GM21423 (cell line): Measurements from ENCODE around the gene SLC43A3.

Experiments
- ATAC-seq: cut with Tn5 transposase; IDR thresholded peaks from one replicate; pipeline ENCODE4 v1.9.1; 2021; ENCODE audit warnings: mild to moderate bottlenecking, moderate library complexity; ENCODE audit not compliant: unreplicated experiment

Gene SLC43A3

DNA sequence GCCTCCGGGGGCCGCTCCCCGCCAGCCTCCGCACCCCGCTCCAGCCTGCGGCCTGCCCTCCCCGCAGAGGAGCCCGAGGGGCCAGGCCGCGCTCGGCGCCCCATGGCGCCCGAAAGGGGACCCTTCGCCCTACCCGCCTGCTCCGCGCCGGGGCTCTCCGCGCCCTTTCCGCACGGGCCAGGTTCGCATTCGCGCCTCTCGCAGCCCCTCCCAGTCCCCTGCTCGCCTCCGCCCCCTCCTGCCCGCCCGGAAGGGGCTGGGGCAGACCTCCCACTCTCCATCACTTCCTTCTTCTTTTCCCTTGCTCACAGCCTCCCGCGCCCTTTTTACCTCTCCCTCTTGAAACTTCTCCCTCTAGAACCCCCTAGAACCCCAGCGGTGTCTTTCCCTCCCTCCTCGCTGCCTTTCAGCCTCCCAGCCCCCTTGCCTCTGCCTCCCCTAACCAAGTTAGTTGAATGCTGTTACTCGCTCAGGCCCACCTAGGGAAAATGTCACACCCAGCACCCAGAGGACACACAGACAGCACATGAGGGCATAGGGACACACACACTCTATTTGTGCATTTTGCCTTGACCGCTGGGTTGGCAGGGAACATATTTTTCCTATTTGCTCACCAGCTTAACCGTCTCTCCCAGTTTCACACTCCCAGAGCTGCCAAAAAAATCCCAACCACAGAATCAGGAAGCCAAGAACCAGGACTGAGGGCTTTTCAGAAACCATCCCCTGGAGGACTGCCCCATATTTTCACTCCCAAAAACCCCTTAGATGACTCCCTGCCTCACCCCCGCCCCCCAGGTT is at the start of gene SLC43A3:
SLC43A3 (minus strand) TSS at position 193 of the 798 bp plus-strand sequence. CDS start 949 bp downstream, outside the sequence.
- ATAC-seq = peak; percentile 55

DNA sequence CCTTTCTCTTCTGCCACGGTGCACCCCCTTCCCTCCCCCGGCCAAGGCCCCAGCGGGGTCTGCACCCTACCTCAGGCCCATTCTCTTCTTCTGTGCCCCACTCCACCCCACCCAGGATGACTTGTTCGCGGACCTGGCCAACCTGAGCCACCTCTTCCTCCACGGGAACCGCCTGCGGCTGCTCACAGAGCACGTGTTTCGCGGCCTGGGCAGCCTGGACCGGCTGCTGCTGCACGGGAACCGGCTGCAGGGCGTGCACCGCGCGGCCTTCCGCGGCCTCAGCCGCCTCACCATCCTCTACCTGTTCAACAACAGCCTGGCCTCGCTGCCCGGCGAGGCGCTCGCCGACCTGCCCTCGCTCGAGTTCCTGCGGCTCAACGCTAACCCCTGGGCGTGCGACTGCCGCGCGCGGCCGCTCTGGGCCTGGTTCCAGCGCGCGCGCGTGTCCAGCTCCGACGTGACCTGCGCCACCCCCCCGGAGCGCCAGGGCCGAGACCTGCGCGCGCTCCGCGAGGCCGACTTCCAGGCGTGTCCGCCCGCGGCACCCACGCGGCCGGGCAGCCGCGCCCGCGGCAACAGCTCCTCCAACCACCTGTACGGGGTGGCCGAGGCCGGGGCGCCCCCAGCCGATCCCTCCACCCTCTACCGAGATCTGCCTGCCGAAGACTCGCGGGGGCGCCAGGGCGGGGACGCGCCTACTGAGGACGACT is 49.3 kb upstream of the SLC43A3 start:
- ATAC-seq = peak; percentile 26

DNA sequence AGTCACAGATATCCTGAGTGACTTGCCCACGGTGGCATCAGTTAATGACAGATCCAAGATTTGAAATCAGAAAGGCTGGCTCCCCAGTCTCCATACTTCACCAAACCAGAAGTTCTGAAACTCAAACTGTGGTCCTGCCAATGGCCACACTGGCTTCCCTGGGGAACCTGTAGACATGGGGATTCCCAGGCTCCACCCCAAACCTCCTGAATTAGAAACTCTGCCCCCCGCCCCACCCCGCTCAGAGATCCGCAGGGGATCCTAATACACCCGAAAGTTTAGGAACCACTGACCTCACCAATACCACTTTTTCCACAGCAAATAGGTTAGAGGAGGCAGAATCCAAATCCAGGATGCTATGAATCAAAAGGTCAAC is 48.7 kb upstream of the SLC43A3 start:
- peak; percentile 18 for ATAC-seq

DNA sequence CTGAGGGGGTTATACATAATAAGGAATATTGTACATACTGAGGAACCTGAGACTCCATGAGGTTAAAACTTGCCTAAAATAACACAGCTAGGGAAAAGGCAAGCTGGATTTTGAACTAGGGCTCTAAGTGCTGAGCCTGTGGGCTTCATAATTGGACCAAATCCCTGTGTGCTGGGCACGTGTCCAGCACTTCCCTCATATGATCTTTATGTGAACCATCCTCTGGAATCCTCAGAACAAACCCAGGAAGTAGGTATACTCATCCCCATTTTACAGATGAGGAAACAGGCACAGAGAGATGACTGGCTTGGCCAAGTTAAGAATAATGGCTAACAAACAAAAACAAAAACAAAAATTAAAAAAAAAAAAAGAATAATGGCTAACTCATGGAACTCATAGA is 48.3 kb upstream of the SLC43A3 start:
- ATAC-seq = no peak

DNA sequence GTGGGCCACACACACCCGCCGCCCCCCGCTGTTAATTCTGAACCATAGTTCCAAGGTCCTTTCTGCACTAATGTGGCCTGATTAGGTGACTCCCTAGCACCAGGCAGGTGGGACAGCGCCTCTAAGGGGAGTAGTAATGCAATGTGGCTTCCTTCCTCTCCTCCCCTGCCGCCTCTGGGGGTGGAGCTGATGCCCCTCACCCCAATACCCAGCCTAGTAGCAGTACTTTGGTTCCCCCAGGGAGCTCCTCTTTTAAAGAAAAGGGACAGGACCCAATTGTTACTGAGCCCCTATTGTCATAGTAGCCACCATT is 47.8 kb upstream of the SLC43A3 start:
- no peak for ATAC-seq

DNA sequence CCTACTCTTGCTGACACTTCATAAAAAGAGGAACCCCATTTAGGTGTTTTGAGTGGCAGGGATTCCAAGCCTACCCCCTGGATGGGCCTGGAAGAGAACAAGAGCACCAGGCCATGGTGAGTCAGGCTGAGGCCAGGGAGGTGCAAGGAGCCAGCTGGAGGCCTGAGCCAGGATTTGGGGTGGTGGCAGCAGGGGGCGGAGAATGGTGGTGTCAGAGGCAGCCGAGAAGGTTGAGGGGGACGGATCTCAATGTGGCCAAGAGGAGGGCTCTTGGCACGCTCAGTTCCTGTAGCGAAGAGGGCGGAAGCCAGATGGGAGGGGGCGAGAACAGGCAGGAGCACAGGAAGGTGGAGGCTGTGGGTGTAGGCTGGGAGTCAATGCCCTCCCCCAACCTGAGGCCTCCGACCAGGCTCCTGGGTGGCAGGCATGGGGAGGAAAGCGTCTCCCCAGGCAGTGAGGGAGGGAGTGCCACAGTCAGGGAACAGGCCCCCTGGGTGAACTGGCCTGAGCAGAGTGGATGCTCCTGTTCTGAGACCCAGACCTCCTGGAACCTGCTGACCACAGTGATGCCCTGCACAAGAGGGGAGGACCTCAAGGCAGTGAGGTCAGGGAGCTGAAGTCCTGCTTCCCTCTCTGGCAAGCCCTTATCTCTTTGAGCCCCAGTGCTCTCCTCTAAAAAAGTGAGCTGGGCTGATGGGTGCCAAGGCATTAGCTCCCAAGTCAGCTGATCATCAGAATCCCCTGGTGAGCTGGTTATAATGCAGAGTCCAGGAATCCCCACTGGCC is 47.3 kb upstream of the SLC43A3 start:
- peak; percentile 54 for ATAC-seq

DNA sequence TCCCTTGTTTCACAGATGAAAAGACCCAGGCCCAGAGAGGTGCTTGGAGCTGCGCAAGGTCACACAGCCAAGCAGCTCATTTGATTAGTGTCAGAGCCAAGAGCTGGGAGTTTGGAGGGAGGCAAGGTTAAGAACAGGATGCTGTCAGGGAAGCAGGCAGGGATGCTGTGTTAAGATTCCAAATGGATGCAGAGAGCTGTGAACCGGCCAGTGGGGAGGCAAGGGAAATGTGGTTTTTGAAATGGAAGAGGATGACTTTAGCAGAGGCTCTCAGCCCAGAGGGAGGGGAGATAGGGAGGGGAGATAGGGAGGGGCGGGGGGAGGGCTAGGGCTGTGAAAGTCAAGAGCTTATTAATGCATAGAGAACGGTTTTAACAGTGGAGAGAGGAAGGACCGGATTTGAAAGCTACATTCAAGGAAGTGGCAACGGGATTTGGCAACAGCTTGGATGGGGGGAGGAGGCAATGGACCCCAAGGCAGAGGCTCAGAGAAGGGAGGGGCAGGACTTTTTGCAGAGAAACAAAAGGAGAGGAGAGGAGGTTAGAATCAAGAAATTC is 46.4 kb upstream of the SLC43A3 start:
- ATAC-seq = no peak

DNA sequence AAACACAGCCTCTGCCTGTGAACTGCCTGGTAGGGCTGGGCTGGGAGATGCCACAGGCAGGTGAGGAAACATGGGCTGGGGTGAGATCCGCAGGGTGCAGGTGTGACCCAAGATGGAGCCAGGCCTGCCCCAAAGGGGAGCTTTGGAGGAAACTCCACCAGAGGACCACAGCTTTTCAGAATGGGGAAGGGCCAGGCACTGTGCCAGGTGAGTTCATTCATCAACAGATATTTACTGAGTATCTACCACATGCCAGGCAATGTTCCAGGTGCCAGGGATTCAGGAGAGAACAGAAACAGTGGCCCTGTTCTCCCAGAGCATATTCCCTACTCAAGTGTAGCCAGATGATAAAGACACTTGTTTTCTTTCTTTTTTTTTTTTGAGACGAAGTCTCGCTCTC is 44.6 kb upstream of the SLC43A3 start:
- ATAC-seq = no peak

DNA sequence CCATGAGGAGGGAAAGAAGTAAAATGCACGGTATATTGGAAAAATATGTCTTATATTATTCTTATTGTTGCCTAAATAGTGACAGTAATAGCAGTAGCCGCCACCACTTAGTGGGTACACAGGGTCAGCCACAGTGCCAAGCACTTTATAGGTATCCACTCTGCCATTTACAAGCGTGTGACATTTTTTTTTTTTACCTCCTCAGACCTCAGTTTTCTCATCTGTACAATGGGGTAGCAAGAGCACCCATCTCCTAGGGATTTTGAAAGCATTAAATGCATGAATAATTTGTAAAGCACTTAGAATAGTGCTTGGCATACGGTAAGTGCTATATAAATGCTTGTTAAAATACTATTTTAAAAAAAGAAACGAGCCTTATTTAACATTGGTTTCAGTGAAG is 42.3 kb upstream of the SLC43A3 start:
- no peak for ATAC-seq

DNA sequence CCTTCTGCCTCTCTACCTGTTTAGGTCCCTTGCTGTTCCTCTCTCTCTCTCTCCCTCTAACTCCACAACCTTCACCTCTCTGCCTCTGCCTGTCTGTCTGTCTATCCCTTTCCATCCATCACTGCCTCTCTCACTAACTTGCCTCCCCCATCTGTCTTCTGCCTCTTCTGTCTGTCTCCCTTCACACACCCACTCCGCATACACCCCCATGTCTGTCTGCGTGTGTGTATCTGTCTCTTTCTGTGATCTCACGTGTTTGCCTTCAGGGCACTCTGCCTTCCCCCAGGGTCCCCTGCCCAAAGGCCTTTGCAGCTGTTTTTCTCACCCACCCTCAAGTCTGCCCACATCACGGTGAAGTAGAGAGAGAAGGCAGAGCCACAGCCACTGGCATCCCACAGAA is 41.4 kb upstream of the SLC43A3 start:
- no peak for ATAC-seq

DNA sequence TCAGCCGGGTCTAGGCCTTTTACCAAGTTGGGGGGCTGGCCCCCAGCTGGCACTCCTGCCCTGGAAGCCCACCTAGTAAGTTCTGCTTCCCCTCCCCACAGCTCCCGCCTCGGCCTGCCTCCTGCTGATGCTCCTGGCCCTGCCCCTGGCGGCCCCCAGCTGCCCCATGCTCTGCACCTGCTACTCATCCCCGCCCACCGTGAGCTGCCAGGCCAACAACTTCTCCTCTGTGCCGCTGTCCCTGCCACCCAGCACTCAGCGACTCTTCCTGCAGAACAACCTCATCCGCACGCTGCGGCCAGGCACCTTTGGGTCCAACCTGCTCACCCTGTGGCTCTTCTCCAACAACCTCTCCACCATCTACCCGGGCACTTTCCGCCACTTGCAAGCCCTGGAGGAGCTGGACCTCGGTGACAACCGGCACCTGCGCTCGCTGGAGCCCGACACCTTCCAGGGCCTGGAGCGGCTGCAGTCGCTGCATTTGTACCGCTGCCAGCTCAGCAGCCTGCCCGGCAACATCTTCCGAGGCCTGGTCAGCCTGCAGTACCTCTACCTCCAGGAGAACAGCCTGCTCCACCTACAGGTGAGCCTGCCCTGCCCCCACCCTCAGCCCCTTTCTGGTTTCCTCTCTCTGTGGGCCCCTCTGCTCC is 40.7 kb upstream of the SLC43A3 start:
- no peak for ATAC-seq

DNA sequence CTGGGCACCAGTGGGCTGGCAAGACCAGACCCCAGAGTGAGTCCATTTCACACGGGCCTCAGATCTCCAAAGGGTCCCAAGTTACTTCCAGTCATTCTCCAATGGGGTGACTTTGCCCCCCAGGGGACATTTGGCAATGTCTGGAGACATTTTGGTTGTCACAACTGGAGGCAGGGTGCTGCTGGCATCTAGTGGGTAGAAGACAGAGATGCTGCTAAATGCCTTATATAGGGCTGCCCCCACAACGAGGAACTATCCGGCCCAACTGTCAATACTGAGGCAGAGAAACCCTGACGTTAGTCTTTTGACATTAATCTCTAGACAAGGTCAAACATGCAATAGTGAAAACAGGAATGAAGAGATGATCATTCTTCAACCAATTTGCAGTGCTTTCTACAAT is 39.8 kb upstream of the SLC43A3 start:
- no peak for ATAC-seq

DNA sequence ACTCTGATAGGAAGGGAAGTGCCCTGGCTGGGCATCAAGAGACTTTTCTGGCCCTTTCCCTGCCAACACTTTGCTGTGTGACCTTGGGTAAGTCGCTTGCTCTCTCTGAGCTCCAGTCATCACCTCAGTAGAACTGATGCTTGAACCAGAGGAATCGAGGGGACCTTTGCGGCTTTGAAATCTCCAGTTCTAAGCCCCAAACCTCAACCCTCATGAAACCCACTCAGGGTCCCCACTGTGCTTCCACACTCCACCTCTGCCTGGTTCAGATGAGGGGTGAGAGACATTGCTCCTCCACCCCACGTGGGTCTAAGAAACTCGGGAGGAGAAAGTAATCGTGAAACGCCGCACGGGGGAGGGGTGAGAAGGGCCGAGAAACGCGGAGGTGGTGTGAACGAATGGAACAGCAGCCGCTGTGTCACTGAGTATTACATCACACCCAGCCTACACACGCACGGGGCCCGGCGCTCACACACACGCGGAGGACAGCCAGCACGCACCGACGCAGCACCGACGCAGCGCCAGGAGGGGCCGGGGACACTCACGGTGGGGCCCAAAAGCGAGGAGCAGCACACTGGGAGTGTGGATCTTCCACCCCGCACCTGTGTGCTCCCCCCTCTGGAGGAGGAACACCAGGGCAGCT is 37.7 kb upstream of the SLC43A3 start:
- ATAC-seq = no peak

DNA sequence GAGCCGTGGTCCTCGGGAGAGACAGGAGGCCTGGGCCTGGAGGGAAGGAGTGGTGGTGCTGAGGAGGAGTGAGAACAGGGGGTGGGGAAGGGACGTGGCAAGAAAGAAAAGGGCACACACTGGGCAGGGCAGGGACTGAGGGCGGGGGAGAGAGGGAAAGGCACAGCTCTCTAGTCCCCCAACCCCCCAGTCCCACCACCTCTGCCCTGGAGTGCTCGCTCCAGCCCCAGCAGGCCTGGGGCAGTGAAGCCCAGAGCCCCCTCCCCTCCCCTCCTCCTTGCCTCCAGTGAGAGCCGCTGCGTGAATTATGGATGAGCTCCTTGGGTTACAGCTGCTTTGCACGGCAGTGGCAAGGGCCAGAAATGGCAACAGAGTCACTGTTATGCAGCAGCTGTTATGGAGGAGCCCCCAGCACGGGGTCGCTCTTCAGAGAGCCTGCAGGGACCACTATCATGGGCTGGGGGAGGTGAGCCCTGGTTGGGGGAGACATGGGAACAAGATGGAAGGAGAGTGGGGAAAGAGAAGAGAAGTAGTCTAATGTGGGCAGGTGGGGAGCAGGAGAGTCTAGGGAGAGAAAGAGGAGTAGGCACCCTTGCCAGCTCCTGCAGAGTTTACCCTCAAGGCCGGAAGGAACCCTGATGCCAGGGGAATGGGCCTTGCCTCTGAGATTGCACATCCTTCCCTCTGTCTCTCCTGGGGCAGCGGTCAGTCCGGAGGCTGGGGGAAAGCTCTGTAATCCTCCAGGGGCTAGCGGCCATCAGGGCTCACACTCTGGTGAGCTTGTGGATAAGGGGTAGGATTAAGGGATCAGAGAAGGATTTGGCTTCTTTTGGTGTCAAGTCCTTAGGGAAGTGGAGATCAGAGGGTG is 37.0 kb upstream of the SLC43A3 start:
- no peak for ATAC-seq

DNA sequence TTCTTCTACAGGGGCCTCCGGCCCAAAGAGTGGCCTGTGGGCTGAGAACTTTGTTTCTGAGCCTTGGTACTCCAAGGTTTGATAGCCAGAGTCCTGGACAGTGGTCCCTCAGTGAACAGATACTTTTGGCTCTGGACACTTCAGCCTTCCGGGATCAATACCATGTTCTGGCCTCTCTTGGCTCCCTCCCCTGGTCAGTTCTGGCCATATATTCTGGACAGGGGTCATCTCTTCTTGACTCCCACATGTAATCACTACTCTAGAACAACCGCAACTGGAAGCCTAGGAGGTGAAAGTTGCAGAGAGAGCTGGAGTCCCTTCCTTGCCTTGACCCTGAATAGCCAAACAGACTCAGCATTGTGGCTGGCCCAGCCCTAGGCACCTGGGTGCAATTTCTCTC is 35.7 kb upstream of the SLC43A3 start:
- ATAC-seq = no peak

DNA sequence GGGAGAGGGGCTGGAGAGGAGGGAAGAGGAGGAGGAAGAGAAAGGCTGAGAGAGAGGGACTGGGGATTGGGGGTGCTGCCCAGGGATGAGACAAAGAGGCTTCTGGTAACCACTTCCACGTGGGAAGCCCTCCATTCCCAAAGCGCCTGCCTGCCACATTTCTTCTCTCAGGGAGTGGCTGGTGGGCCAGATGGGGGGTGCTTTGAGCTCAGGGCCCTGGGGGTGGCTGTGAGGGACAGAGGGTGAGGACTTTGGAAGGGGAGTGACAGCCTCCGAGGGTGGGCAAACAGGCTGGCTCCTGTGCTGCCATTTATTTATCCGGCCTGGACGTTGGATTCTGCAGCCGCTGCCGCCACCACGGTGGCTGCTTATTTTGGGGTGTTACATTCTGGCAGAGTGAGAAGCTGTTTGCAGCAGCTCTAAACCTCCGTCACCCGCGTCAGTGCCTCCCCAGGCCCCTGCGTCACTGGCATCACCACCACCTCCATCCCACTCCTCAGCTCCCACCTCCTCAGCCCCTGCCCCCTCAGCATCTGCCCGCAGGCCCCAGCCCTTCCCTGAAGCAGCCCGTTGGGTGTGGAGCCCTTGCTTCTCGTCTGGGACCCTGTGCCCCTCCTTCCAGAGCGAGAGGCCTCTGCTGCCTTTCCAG is 35.0 kb upstream of the SLC43A3 start:
- ATAC-seq = no peak

DNA sequence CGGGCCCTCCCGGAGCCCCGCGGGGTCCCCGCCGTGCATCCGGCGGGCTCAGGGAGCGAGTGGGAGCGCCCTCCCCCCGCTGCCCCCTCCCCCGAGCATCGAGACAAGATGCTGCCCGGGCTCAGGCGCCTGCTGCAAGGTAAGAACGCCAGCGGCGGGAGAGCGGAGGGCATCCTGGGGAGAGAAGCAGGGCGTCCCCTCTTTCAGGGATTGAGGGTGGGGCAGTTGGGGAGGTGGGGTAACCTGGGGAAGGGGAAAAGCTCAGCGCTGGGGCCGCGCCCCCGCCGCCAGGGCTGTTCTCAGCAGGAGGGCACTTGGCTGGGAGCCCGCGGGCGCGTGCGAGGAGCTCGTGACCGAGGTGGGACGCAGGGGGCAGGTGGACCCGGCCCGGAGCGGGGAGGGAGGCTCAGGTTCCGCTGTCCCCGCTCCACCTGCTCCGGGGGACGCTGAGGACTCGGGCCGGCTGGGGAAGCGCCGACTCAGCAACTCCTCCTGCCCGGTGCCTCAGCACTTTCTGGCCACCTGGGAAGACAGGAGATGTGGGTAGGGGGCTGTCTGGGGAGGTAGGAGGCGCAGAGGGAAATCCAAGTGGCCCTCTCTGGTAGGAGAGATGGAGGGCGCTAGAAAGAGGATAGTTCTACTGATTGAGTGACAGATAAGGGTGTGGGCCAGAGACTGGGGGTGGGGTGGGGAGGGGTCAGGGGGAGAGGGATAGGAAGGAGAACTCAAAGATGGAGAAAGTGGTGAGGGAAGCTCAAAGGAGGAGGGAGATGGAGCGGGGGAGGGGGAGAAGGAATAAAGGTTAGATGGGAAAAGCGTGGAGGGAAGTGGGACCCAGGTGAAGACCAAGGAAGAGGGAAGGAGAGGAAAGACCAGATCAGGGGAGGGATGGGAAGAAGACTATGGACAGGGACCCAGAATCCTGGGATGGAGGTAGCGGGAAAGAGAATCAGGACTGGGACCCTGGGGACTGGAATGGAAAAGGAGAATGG is 34.1 kb upstream of the SLC43A3 start:
- peak; percentile 3 for ATAC-seq
